HG03175 (cell line): Measurements from ENCODE around the gene ANKRD53.
"Not testable (repeated sequence)": the region's sequence is repeated elsewhere in the genome, so short reads cannot be mapped to it uniquely, and the experiment has no call there.

ENCODE experiments used
- ATAC-seq: cut with Tn5 transposase; IDR thresholded peaks from one replicate; pipeline ENCODE4 v1.9.1; 2021; ENCODE audit warnings: mild to moderate bottlenecking, moderate library complexity; ENCODE audit not compliant: unreplicated experiment

ANKRD53 gene

DNA sequence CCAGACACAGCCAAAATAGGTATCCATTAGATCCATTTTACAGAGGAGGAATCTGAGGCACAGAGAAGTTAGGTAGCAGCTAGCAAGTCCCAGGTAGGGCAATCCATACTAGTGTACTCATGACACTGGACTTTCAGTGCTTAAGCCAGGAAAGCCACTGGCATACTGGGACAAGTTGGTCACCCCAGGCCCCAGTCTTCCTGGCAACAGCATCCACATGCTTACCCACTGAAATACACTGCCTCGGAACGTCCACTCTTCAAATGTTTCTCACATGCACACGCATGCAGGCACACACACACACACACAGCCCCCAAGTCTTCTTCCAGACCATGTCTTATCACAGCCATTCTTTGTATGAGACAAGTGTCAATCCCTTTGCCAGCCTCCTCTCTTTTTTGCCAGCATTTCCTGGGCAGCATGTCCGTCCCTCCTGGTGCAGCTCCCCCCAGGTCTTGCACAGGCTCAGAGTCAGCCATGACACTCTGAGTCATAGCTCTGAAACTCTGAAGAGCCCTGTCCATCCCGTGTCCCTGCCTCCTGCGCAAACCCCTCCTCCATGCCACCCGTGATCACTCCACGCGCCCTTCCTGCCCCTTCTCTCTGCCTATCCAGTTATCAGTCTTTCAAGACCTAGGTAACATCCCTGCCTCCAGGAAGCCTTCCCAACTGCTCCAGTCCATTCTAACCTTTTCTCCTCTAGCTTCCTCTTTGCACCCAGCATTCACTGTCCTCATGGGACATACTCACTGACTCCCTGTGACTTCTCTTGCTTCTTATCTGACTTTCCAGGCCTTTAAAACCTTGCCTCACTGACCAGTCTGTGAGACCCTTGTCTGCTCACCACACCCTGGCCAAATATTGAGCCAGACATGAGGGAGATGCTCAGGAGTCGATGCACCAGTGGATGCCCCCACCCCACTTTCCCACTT is 27.1 kb downstream of the ANKRD53 start:
- ATAC-seq = no peak

DNA sequence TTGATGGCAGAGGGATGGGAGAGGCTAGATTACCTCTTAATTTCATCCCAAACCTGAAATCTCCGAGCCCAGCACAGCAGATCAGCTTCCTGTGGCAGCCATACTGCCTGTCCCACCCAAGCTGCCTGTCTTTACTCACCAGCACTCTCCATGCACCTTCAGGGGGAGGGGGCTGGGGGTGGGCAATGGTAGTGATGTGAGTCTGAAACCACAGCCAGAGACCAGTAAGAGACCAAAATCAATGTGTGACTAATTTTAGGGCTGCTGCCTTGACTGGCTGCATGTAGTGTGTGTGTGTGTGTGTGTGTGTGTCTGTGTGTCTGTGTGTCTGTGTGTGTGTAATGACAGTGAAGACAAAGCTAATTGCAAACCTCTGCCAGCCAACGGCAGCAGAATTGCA is 27.9 kb downstream of the ANKRD53 start:
- ATAC-seq = no peak

DNA sequence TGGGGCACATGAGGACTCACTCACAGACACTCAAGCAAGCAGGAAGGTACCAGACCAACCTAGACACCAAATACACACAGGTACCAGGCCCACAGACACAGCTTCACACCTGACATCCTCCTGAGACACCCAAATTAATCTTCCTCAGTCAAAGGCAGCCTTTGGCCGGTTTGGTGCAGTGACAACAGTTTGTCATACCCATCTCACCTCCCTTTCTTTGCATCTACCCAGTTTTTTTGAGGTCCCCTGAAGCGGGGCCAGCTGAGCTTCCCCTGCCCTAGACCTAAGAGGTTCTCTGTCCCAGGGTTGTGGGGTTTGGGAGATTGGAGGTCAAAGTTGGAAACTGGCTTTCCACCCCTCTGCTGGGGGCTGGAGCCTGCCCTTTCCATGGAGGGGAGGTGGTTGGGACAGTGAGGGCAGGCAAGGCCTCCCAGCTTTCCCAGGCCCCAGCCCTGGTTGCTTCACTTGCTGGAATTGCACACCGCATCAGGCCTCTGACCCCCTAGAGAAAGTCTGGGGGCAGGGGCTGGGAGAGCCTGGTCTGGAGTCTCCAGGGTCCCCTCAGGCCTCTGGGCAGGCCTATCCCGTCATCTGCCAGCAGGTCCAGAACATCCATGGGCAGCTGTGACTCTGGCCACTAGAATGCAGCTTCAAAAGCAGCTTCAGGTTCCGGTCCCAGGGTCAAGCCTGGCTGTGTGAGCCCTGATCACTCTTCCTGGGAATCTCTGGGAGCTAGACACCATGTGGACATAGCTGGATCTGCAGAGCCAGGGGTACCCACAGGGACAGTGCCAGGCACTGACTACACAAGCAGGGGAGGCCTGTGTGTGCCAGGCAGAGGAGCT is 28.7 kb downstream of the ANKRD53 start:
- ATAC-seq = no peak

DNA sequence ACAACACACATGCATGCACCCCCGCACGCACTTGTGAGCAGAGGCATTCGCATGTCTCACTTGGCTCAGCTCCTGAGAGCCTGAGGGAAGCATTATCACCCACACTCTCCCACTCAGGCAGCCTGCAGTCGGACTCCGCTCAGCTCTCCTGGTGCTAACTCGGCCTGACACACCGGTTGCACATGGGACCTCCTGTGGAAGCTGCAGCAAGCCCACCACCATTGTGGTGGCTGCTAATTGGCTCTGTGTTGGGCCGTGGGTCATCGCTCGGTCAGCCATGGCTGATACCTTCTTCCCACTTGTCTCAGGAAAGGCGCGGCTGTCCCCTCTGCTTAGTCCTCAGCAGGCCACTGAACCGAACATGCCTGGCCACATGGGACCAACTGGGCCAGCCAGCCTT is 29.9 kb downstream of the ANKRD53 start:
- no peak for ATAC-seq

DNA sequence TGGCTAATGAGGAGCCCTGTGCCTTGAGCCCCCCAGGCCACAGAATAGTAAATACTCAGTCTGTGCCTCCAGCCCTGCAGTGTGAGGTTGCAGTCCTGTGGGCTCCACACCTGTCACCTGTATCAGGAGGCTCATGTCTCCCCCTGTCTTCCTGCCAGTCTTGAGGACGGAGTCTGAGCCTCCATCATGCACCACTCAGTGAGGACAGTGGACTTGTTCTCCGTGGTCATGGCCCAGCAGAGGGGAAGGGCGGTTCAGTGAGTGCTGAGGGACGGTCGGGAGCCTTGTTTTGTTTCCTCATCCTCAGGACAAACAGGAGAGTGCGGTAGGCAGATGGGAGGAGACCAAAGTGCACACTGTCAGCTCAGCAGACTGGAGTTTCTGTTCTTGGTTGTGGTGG is 33.4 kb downstream of the ANKRD53 start:
- ATAC-seq = not testable (repeated sequence)

DNA sequence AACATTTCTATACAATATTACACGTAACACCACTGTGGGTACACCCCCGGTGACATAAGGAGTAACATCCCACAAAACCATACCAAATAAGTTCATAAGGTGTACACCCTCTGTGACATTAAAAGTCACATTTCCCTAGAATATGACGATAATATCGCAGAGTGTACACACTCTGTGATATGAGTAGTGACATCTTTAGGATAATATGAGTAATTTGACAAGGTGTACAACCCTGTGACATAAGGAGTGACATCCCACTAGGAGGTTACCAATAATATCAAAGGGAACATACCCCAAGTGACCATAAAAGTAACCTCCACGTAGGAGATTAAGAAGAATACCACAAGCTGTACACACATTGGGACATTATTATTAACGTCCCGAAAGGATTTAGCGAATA is 40.2 kb downstream of the ANKRD53 start:
- no peak for ATAC-seq

DNA sequence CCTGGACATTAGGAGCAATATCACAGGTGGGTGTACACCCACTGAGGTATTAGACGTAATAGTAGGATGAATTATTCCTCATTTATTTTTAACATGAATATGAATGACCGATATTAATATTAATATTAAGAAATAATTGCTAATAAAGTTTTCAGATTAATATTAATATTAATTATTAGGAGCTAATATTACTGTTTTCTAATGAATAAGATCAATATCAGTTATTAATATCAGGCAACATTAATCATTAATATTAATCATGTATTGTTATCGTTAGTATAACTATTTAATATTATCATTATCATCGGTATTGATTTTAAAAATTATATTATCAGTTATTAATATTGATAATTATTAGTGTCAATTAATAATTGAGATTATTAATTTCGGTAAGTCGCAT is 41.6 kb downstream of the ANKRD53 start:
- ATAC-seq = not testable (repeated sequence)

DNA sequence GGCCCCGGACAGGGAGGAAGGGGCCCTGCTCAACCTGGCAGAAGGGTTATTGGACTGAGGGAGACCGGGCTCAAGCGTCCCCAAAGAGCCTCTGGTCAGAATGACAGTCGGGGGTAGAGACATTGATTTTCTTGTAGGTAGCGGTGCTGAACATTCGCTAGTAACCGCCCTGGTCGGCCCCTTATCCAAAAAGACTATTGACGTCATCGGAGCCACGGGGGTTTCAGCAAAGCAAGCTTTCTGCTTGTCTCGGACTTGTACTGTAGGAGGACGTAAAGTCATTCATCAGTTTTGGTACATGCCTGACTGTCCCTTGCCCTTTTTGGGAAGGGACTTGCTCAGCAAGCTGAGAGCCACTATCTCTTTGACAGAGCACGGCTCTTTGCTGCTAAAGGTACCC is 43.0 kb downstream of the ANKRD53 start:
- ATAC-seq = not testable (repeated sequence)

DNA sequence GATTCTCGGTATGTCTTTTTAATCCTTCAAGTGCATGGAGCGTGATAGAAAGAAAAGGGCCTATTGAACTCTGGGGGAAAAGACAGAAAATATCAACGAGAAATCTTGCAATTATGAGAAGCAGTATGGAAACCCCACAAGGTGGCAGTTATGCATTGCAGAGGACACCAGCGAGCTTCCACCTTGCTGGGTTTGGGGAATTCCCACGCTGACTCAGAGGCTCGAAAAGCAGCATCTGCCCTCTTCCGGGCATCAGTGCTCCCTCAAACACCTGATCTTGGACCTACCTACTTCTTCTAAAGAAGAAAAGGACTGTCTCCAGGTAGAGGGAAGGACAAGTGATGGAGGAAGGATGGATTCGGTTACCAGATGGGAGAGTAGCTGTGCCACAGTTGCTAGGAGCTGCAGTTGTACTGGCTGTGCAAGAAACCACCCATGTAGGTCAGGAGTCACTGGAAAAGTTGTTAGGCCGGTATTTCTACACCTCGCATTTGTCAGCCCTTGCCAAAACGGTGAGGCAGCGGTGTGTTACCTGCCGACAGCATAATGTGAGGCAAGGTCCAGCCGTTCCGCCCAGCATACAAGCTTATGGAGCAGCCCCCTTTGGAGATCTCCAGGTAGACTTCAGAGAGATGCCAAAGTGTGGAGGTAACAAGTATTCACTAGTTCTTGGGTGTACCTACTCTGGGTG is 45.3 kb downstream of the ANKRD53 start:
- not testable (repeated sequence) for ATAC-seq
